ENCODE results near the gene BBS9.
"Not testable (repeated sequence)": the region's sequence is repeated elsewhere in the genome, so short reads cannot be mapped to it uniquely, and the experiment has no call there.

The BBS9 gene

GRCh38 chr7:33286501-33286900 is 157.1 kb downstream of the BBS9 start:
- DNase-seq = no peak

- no peak for DNase-seq
These were observed 158.4 kb downstream of the BBS9 start for GRCh38 chr7:33287738-33288137.

GRCh38 chr7:33298848-33299247 is 169.5 kb downstream of the BBS9 start:
- DNase-seq = no peak

GRCh38 chr7:33299425-33299824 is 170.1 kb downstream of the BBS9 start:
- DNase-seq = no peak

GRCh38 chr7:33300131-33300530 is 170.8 kb downstream of the BBS9 start:
- no peak for DNase-seq

GRCh38 chr7:33300742-33301141 is 171.4 kb downstream of the BBS9 start:
- no peak for DNase-seq

GRCh38 chr7:33303978-33304557 is 174.7 kb downstream of the BBS9 start:
- DNase-seq = not testable (repeated sequence)

- no peak for DNase-seq
These were observed 177.8 kb downstream of the BBS9 start for GRCh38 chr7:33307205-33307604.

GRCh38 chr7:33310546-33310945 is 181.2 kb downstream of the BBS9 start:
- no peak for DNase-seq

- DNase-seq = no peak
These were observed 196.6 kb downstream of the BBS9 start for GRCh38 chr7:33325754-33326484.

GRCh38 chr7:33326485-33326848 is 197.1 kb downstream of the BBS9 start:
- no peak for DNase-seq

GRCh38 chr7:33327427-33327826 is 198.1 kb downstream of the BBS9 start:
- DNase-seq = no peak

- no peak for DNase-seq
These were observed 205.0 kb downstream of the BBS9 start for GRCh38 chr7:33334349-33334748.

GRCh38 chr7:33336820-33337219 is 207.5 kb downstream of the BBS9 start:
- DNase-seq = no peak

- no peak for DNase-seq
These were observed 209.9 kb downstream of the BBS9 start for GRCh38 chr7:33339074-33339790.

- no peak for DNase-seq
These were observed 216.7 kb downstream of the BBS9 start for GRCh38 chr7:33346055-33346454.

- no peak for DNase-seq
These were observed 221.2 kb downstream of the BBS9 start for GRCh38 chr7:33350577-33350976.

- DNase-seq = no peak
These were observed 222.3 kb downstream of the BBS9 start for GRCh38 chr7:33351709-33352108.

GRCh38 chr7:33354201-33354600 is 224.8 kb downstream of the BBS9 start:
- DNase-seq = no peak

GRCh38 chr7:33355386-33355785 is 226.0 kb downstream of the BBS9 start:
- no peak for DNase-seq

GRCh38 chr7:33356336-33356735 is 227.0 kb downstream of the BBS9 start:
- DNase-seq = no peak

GRCh38 chr7:33357846-33358245 is 228.5 kb downstream of the BBS9 start:
- DNase-seq = no peak

GRCh38 chr7:33369888-33370287 is 240.5 kb downstream of the BBS9 start:
- no peak for DNase-seq

GRCh38 chr7:33373195-33373594 is 243.8 kb downstream of the BBS9 start:
- DNase-seq = no peak

Measured in CD4-positive, alpha-beta T cell treated with Interleukin-12 subunit alpha and Interleukin-12 subunit beta, for 1 hour (primary cell).